Activated naive CD8-positive, alpha-beta T cell treated with anti-CD3 and anti-CD28 coated beads for 36 hours (primary cell): ENCODE data around the gene CD9. TPM values are rescaled to one million over a fixed set of nuclear protein-coding genes. Genes with fewer than 3 reads are reported as not detected.

ENCODE experiments used
- DNase-seq: peaks from one replicate; pipeline ENCODE4 v3.0.0; 2021
- H3K27ac Mint-ChIP-seq: one replicate; pipeline ENCODE4 v1.8.0; 2022; ENCODE audit warnings: mild to moderate bottlenecking, moderate library complexity, mixed read lengths
- H3K27me3 Mint-ChIP-seq: one replicate; pipeline ENCODE4 v1.8.0; 2022; ENCODE audit warnings: mild to moderate bottlenecking, mixed read lengths
- H3K36me3 Mint-ChIP-seq: one replicate; pipeline ENCODE4 v1.8.0; 2021; ENCODE audit warnings: mild to moderate bottlenecking, mixed read lengths
- H3K4me1 Mint-ChIP-seq: one replicate; pipeline ENCODE4 v1.8.0; 2021; ENCODE audit warnings: mixed read lengths
- H3K4me3 Mint-ChIP-seq: one replicate; pipeline ENCODE4 v1.8.0; 2022; ENCODE audit warnings: mild to moderate bottlenecking, moderate library complexity, mixed read lengths
- H3K9me3 Mint-ChIP-seq: one replicate; pipeline ENCODE4 v1.8.0; 2022; ENCODE audit warnings: mixed read lengths
- total RNA-seq, 2 experiments: library from RNA; stranded (reverse); gene quantifications; one replicate each; pipeline ENCODE4 v1.2.3, GENCODE V29; 2021

CD9 gene
- total RNA-seq, 2 experiments from 2014 or later = 16.2 to 18.1 TPM

DNA sequence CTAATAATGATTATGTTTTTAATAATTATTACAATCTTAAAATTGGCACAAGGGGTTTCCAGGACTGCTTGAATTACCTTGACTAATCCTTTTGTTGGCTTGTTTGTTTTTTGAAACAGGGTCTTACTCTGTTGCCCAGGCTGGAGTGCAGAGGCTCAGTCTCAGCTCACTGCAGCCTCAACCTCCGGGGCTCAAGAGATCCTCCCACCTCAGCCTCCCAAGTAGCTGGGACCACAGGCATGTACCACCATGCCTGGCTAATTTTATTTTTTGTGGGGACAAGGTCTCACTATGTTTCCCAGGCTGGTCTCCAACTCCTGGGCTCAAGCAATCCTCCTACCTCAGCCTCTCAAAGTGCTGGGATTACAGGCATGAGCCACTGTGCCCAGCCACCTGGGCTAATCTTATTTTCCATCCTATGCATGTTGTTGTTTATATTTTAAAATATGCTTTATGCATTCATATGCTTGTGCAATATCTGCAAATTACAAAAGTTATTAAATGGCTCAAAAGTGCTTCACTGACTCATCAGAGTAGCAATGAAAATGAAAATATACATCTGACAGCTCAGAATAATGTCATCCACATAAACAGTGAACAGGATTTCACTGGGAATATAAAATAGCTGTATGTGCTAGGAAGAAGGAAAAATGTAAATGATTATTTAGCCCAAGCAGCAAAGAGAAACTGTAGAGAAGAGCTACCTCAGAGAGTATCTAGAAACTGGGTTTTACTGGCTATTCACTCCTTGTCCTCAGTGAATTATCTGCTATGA, 85.5 kb downstream of the CD9 start:
- no peak for DNase-seq
- Mint-ChIP-seq H3K4me1 (peaks cover 4% of the 10 kb centered on the region), H3K36me3 (no peaks in the 10 kb centered on the region), H3K27me3 (peaks cover 13% of the 10 kb centered on the region), H3K4me3 (no peak overlapping the region), H3K27ac (no peak overlapping the region), H3K9me3 (no peaks in the 10 kb centered on the region)

Other genes starting within 250 kb of the CD9 start
- gene VWF, start 75.7 kb upstream of the CD9 start, total RNA-seq = under 1 TPM; 0.24 to 0.25 TPM
- gene PLEKHG6, start 110.3 kb downstream of the CD9 start, total RNA-seq = under 1 TPM; 0.10 to 0.52 TPM
- 10 to 100 TPM; 44.8 to 49.1 TPM for gene TNFRSF1A, start 141.7 kb downstream of the CD9 start, total RNA-seq
- gene SCNN1A, start 175.2 kb downstream of the CD9 start, total RNA-seq = 1 to 10 TPM; 2.7 to 3.7 TPM
- 1 to 10 TPM; 1.1 to 1.5 TPM for gene LTBR, start 183.8 kb downstream of the CD9 start, total RNA-seq
- 100 to 1,000 TPM; 175 to 181 TPM for gene CD27, start 244.6 kb downstream of the CD9 start, total RNA-seq